ENCODE measurements around the gene NTNG2.

NTNG2 gene

GRCh38 chr9:132192728-132193127 lies 30.9 kb downstream of the NTNG2 start:
- no peak for TF ChIP-seq CTCF (IDR thresholded peaks at IDR 0.05; ENCODE audit: low read length)
- no peak for TF ChIP-seq EZH2 (optimal IDR thresholded peaks at IDR 0.05; ENCODE audit: low read depth, low read length)
- TF ChIP-seq EZH2phosphoT487 (IDR thresholded peaks at IDR 0.05; ENCODE audit: low read length): no peak
- Histone ChIP-seq H3K9me2 (replicated peaks; ENCODE audit: insufficient read depth, low read length) (no peaks in the 10 kb centered on the region), H3K4me2 (ENCODE audit: low read depth, low read length) (no peak overlapping the region), H4K20me1 (ENCODE audit: insufficient read depth, low read length) (no peaks in the 10 kb centered on the region), H3K36me3 (replicated peaks; ENCODE audit: insufficient read depth, low read length) (no peaks in the 10 kb centered on the region), H2AFZ (ENCODE audit: low read length) (no peak overlapping the region), H3K27me3 (replicated peaks; ENCODE audit: insufficient read depth, low read length) (peaks cover 93% of the 10 kb centered on the region), H3K9ac (ENCODE audit: low read length) (no peak overlapping the region), H3K79me2 (ENCODE audit: low read length) (no peaks in the 10 kb centered on the region), H3K27ac (ENCODE audit: low read length) (no peak overlapping the region), H3K4me1 (ENCODE audit: low read length) (no peaks in the 10 kb centered on the region), H3K9me3 (replicated peaks; ENCODE audit: insufficient read depth, low read length) (no peaks in the 10 kb centered on the region), H3F3A (ENCODE audit: insufficient read depth, low read length) (no peaks in the 10 kb centered on the region), H3K4me3 (ENCODE audit: low read length) (no peak overlapping the region)
- no peak for DNase-seq

DNA sequence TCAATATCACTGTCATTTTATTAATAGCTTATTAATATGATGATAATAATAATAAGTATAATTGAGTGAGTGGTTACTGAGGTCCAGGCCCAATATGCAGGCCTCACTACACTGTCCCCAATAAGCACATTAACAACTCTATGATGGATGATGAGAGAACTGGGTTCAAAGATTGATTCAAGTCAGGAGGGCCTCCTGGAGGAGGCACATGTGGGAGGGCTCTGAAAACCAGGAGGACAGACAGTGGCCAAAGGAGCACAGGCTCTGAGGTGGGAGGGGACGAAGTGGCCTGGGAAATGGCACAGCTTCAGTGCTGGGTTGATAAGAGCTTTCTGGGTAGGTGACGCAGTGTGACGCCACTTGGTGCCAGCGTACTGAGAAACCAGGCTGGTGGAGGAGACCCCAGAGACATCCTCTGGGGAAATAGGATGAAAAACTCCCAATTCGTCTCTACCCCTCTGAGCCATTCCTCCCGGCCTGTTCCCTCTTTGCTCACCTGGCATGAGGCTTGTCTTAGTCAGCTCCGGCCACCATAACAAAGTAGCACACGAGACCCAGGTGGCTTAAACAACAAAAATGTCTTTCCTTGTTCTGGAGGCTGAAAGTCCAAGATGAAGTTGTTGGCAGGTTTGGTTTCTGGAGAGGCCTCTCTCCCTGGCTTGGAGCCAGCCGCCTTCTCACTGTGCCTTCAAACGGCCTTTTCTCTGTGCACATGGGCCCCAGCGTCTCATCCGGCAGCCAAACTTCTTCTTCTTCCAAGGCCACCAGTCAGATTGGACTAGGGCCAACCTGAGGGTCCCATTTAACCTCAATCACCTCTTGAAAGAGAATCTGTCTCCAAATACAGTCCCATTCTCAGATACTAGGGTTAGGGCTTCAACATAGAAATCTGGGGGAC lies 31.6 kb downstream of the NTNG2 start:
- no peak overlapping the region for H3K27ac ChIP-seq (ENCODE audit: low read length)

DNA sequence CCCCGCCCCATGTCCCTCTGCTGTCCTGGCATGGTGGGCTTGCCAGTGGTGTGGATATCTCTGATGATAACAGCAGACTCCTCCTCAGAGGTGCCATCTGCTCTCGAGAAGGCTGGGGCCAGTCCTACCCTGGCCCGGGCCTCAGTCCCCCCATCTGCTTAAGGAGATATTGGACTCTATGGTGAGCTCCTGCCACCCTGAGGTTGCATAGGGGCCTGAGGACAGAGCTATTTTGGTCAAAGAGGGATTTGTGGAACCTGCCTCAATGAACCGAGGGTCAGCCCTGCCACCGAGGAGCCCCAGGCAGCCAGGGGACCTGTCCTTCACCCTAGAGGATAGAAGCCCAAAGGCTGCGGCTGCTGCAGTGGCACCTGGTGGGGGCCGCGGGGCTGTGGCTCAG lies 32.6 kb downstream of the NTNG2 start:
- Histone ChIP-seq H3K9me2 (replicated peaks; ENCODE audit: insufficient read depth, low read length) (no peaks in the 10 kb centered on the region), H3K27me3 (replicated peaks; ENCODE audit: insufficient read depth, low read length) (peaks cover 93% of the 10 kb centered on the region), H3K27ac (ENCODE audit: low read length) (no peak overlapping the region), H3K79me2 (ENCODE audit: low read length) (no peaks in the 10 kb centered on the region), H3K9me3 (replicated peaks; ENCODE audit: insufficient read depth, low read length) (no peaks in the 10 kb centered on the region), H3K9ac (ENCODE audit: low read length) (no peak overlapping the region), H3K36me3 (replicated peaks; ENCODE audit: insufficient read depth, low read length) (no peaks in the 10 kb centered on the region), H3F3A (ENCODE audit: insufficient read depth, low read length) (no peaks in the 10 kb centered on the region), H3K4me3 (ENCODE audit: low read length) (no peak overlapping the region), H3K4me1 (ENCODE audit: low read length) (no peaks in the 10 kb centered on the region), H3K4me2 (ENCODE audit: low read depth, low read length) (no peak overlapping the region), H4K20me1 (ENCODE audit: insufficient read depth, low read length) (no peaks in the 10 kb centered on the region), H2AFZ (ENCODE audit: low read length) (no peak overlapping the region)
- no peak for TF ChIP-seq EZH2phosphoT487 (IDR thresholded peaks at IDR 0.05; ENCODE audit: low read length)
- no peak for TF ChIP-seq CTCF (IDR thresholded peaks at IDR 0.05; ENCODE audit: low read length)
- no peak for TF ChIP-seq EZH2 (optimal IDR thresholded peaks at IDR 0.05; ENCODE audit: low read depth, low read length)
- DNase-seq: no peak

More for the DNA sequence above, 31.6 kb downstream of the NTNG2 start:
- TF ChIP-seq EZH2 (optimal IDR thresholded peaks at IDR 0.05; ENCODE audit: low read depth, low read length) (no peak), EZH2phosphoT487 (IDR thresholded peaks at IDR 0.05; ENCODE audit: low read length) (no peak), CTCF (IDR thresholded peaks at IDR 0.05; ENCODE audit: low read length) (no peak)
- Histone ChIP-seq H3K4me3 (ENCODE audit: low read length) (no peak overlapping the region), H3K9me2 (replicated peaks; ENCODE audit: insufficient read depth, low read length) (no peaks in the 10 kb centered on the region), H3K9me3 (replicated peaks; ENCODE audit: insufficient read depth, low read length) (no peaks in the 10 kb centered on the region), H2AFZ (ENCODE audit: low read length) (no peak overlapping the region), H4K20me1 (ENCODE audit: insufficient read depth, low read length) (no peaks in the 10 kb centered on the region), H3K36me3 (replicated peaks; ENCODE audit: insufficient read depth, low read length) (no peaks in the 10 kb centered on the region), H3K79me2 (ENCODE audit: low read length) (no peaks in the 10 kb centered on the region), H3K4me2 (ENCODE audit: low read depth, low read length) (no peak overlapping the region), H3F3A (ENCODE audit: insufficient read depth, low read length) (no peaks in the 10 kb centered on the region), H3K27me3 (replicated peaks; ENCODE audit: insufficient read depth, low read length) (peaks cover 93% of the 10 kb centered on the region), H3K9ac (ENCODE audit: low read length) (no peak overlapping the region), H3K4me1 (ENCODE audit: low read length) (no peaks in the 10 kb centered on the region)
- DNase-seq: no peak
